AG04450 (cell line): ENCODE measurements around the gene SURF1. TPM values are rescaled to one million over a fixed set of nuclear protein-coding genes. Genes with fewer than 3 reads are reported as not detected.

ENCODE experiments used
- CTCF ChIA-PET: fragments of 300-600, 350-600 bp; formaldehyde crosslinking; extraction: SDS; loops from one replicate; lab custom pipeline; 2022; ENCODE audit warnings: antibody characterized with exemption, inconsistent platforms; lab: Charles Lee
- POLR2A ChIA-PET: fragments of 350-600 bp; formaldehyde crosslinking; extraction: SDS; loops from one replicate; lab custom pipeline; 2021; ENCODE audit warnings: antibody characterized with exemption, inconsistent platforms; lab: Yijun Ruan, JAX
- DNase-seq: peaks from one replicate; pipeline ENCODE4 v3.0.0-alpha.2; 2011; ENCODE audit warnings: low read depth, low spot score
- H3K27ac ChIP-seq: one replicate; pipeline ENCODE4 v1.5.1; 2012; ENCODE audit warnings: low read depth, low read length, control low read depth
- H3K27me3 ChIP-seq: one replicate; pipeline ENCODE4 v1.6.0; 2012; ENCODE audit warnings: low read length; ENCODE audit not compliant: control insufficient read depth, insufficient read depth
- H3K4me3 ChIP-seq: 2 replicates; pipeline ENCODE4 v1.5.1; 2011; ENCODE audit warnings: mild to moderate bottlenecking, low read depth, low read length, control low read depth
- H3K9me3 ChIP-seq: 2 replicates; pipeline ENCODE4 v1.5.1; 2012; ENCODE audit warnings: low read length; ENCODE audit not compliant: control insufficient read depth, insufficient read depth
- polyA minus RNA-seq: library from RNA; depleted of rRNA, polyadenylated mRNA; stranded (reverse); fragments of >200 nt; gene quantifications from 2 replicates; pipeline ENCODE4 v1.2.3, GENCODE V29; 2011; rRNA and poly(A)+ RNA removed
- polyA plus RNA-seq: library from polyadenylated mRNA; depleted of rRNA; stranded (reverse); fragments of >200 nt; gene quantifications from 2 replicates; pipeline ENCODE4 v1.2.3, GENCODE V29; 2011; rRNA removed
- TF ChIP-seq, protein P1 (sequence below): IDR thresholded peaks from 2 replicates; pipeline ENCODE4 v1.5.1; 2011; ENCODE audit warnings: low read depth, low read length, control low read depth, inconsistent platforms

SURF1 gene, protein sequence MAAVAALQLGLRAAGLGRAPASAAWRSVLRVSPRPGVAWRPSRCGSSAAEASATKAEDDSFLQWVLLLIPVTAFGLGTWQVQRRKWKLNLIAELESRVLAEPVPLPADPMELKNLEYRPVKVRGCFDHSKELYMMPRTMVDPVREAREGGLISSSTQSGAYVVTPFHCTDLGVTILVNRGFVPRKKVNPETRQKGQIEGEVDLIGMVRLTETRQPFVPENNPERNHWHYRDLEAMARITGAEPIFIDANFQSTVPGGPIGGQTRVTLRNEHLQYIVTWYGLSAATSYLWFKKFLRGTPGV
- 28.2 and 29.9 TPM in 2 replicates for polyA plus RNA-seq
- 12.1 and 12.2 TPM in 2 replicates for polyA minus RNA-seq

DNA sequence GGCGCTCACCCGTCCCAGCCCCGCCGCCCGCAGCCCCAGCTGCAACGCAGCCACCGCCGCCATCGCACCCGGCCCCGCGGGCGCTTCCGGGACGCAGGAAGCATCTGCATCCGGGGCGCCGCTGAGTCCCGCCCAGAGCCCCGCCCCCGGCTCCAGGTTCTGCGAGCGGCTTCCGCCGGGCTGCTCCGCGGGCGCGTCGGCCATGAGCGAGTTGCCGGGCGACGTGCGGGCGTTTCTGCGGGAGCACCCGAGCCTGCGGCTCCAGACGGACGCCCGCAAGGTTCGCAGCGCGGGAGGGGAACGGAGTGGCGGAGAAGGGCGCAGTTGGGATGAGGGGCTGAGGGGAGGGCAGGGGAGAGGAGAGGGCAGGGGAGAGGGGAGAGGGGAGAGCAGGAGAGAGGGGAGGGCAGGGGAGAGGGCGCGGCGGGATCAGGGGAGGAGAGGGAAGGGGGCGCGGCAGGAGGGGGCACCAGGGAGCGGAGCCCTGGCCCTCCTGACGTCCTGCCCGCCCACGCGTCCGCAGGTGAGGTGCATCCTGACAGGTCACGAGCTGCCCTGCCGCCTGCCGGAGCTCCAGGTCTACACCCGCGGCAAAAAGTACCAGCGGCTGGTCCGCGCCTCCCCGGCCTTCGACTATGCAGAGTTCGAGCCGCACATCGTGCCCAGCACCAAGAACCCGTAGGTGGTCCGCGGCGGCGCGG, at the start of gene SURF1, which contains the start of gene SURF2:
TSS of gene SURF1 (minus strand) at position 97 of the 701 bp plus-strand sequence. CDS start at position 63, 34 bp downstream.
TSS of gene SURF2 (plus strand) at position 160 of the 701 bp plus-strand sequence. CDS start at position 203, 43 bp downstream.
- POLR2A ChIA-PET = interaction anchor here (1.0 to 2.3 kb wide), 3 partner anchors 9 to 18 kb away, joined by 3 to 19 read pairs (median 7); partner anchors contain the start of genes MED22 and RPL7A
- no peaks in the 10 kb centered on the region for H3K27me3 ChIP-seq
- no peaks in the 10 kb centered on the region; the same call in 1 of the 2 replicates for H3K9me3 ChIP-seq
- TF ChIP-seq, protein P1, sequence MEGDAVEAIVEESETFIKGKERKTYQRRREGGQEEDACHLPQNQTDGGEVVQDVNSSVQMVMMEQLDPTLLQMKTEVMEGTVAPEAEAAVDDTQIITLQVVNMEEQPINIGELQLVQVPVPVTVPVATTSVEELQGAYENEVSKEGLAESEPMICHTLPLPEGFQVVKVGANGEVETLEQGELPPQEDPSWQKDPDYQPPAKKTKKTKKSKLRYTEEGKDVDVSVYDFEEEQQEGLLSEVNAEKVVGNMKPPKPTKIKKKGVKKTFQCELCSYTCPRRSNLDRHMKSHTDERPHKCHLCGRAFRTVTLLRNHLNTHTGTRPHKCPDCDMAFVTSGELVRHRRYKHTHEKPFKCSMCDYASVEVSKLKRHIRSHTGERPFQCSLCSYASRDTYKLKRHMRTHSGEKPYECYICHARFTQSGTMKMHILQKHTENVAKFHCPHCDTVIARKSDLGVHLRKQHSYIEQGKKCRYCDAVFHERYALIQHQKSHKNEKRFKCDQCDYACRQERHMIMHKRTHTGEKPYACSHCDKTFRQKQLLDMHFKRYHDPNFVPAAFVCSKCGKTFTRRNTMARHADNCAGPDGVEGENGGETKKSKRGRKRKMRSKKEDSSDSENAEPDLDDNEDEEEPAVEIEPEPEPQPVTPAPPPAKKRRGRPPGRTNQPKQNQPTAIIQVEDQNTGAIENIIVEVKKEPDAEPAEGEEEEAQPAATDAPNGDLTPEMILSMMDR = no peak
- H3K4me3 ChIP-seq = peak within 1 kb of the TSS; percentile 92
- H3K27ac ChIP-seq = peak within 1 kb of the TSS; percentile 68
- no peak for DNase-seq
- CTCF ChIA-PET = interaction anchor here (1.1 to 2.2 kb wide), 2 partner anchors 14 to 130 kb away, joined by 3 to 7 read pairs; no protein-coding TSS in a partner anchor

GRCh38 chr9:133405508-133406438, 49.5 kb upstream of the SURF1 start:
- POLR2A ChIA-PET = no interaction called here

GRCh38 chr9:133404454-133405002, 48.2 kb upstream of the SURF1 start:
- CTCF ChIA-PET = interaction anchor here (3.2 kb wide), 1 partner anchor 82 kb away, joined by 13 read pairs; no protein-coding TSS in a partner anchor

More at GRCh38 chr9:133405508-133406438, 49.5 kb upstream of the SURF1 start:
- H3K27ac ChIP-seq = no peak overlapping the region
- CTCF ChIA-PET = interaction anchor here (0.6 to 3.2 kb wide), 5 partner anchors 29 to 81 kb away, joined by 3 to 13 read pairs (median 4); partner anchors contain the start of genes SLC2A6 and STKLD1
- TF ChIP-seq, protein P1 = no peak
- H3K27me3 ChIP-seq = no peaks in the 10 kb centered on the region
- no peaks in the 10 kb centered on the region; the same call in 1 of the 2 replicates for H3K9me3 ChIP-seq
- no peak for DNase-seq
- H3K4me3 ChIP-seq = no peak overlapping the region

More at GRCh38 chr9:133404454-133405002, 48.2 kb upstream of the SURF1 start:
- POLR2A ChIA-PET = interaction anchor here (0.5 kb wide), 1 partner anchor 343 kb away, joined by 3 read pairs; the partner anchor contains the start of gene CEL
- DNase-seq = no peak
- H3K27me3 ChIP-seq = no peaks in the 10 kb centered on the region
- no peak overlapping the region for H3K27ac ChIP-seq
- no peaks in the 10 kb centered on the region; the same call in 1 of the 2 replicates for H3K9me3 ChIP-seq
- no peak overlapping the region for H3K4me3 ChIP-seq
- TF ChIP-seq, protein P1 = no peak
